IPS DF 6.9 (cell line): ENCODE data around the gene CEMIP2.

Experiments
- DNase-seq: peaks from one replicate; pipeline ENCODE4 v3.0.0-alpha.2; 2013; ENCODE audit warnings: low read depth, low spot score
- H3K27ac ChIP-seq: one replicate; pipeline ENCODE4 v1.5.1; 2013; ENCODE audit warnings: low read length, control low read depth
- H3K27me3 ChIP-seq: 2 replicates; pipeline ENCODE4 v1.6.1; 2013; ENCODE audit warnings: mild to moderate bottlenecking, low read length; ENCODE audit not compliant: control insufficient read depth, insufficient read depth
- H3K36me3 ChIP-seq: 2 replicates; pipeline ENCODE4 v1.6.1; 2013; ENCODE audit warnings: low read length; ENCODE audit not compliant: control insufficient read depth, insufficient read depth
- H3K4me1 ChIP-seq: 2 replicates; pipeline ENCODE4 v1.6.1; 2013; ENCODE audit warnings: low read length; ENCODE audit not compliant: control insufficient read depth, insufficient read depth
- H3K4me3 ChIP-seq: 2 replicates; pipeline ENCODE4 v1.5.1; 2013; ENCODE audit warnings: mild to moderate bottlenecking, low read length
- H3K9me3 ChIP-seq: 2 replicates; pipeline ENCODE4 v1.6.1; 2013; ENCODE audit warnings: low read length, inconsistent platforms; ENCODE audit not compliant: control insufficient read depth, insufficient read depth
- WGBS: extraction: QIAGEN DNeasy Blood & Tissue Kit; methylation state at CpG from one replicate; pipeline ENCODE4 v1.1.7; 2013; ENCODE audit warnings: mixed read lengths, missing lambda C conversion rate; ENCODE audit not compliant: insufficient read length, insufficient coverage; 5-methylcytosine and 5-hydroxymethylcytosine counted together

The CEMIP2 gene

DNA sequence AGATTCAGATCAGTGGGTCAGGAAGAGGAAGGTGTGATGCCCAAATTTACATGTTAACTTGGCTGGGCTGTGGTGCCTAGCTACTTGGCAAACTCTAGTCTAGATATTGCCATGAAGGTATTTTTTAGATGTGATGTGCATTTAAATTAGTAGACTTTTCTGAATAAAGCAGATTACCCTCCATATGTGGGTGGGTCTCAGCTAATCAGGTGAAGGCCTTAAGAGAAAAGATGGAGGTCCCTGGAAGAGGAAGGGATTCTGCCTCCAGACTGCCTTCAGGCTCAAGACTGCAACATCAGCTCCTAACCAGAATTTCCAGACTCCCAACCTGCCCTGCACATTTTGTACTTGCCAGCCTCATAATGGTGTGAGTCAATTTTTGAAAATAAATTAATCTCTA, 115.8 kb downstream of the CEMIP2 start:
- no peak overlapping the region for H3K4me3 ChIP-seq
- no peaks in the 10 kb centered on the region for H3K27me3 ChIP-seq
- H3K27ac ChIP-seq = no peak overlapping the region
- no peaks in the 10 kb centered on the region for H3K9me3 ChIP-seq
- no peak for DNase-seq
- H3K36me3 ChIP-seq = no peaks in the 10 kb centered on the region; the same call in 1 of the 2 replicates
- H3K4me1 ChIP-seq = no peaks in the 10 kb centered on the region

DNA sequence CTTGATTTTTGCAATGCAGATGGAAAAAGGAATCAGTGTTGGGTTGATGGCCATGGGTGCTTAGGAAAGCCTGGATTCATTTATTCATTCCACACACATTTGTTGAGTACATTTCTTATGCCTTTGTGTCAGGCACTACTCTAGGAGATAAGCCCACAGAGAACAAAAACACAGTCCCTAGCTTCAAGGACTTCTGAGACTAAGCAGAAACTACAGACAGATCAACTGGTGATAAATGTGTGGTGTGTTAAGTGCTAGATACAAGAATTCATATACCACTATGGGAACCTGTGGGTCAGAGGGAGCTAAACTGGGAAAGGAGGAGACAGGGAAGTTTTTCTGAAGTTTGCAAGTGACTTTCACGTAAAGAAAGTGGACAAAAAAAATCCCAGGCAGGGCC, 119.9 kb downstream of the CEMIP2 start:
- Histone ChIP-seq H3K9me3 (no peaks in the 10 kb centered on the region), H3K27me3 (no peaks in the 10 kb centered on the region), H3K4me3 (no peak overlapping the region), H3K27ac (no peak overlapping the region), H3K36me3 (no peaks in the 10 kb centered on the region; the same call in 1 of the 2 replicates), H3K4me1 (no peaks in the 10 kb centered on the region)
- WGBS = no CpG with 5 or more reads among the region's 1 CpG
- no peak for DNase-seq

DNA sequence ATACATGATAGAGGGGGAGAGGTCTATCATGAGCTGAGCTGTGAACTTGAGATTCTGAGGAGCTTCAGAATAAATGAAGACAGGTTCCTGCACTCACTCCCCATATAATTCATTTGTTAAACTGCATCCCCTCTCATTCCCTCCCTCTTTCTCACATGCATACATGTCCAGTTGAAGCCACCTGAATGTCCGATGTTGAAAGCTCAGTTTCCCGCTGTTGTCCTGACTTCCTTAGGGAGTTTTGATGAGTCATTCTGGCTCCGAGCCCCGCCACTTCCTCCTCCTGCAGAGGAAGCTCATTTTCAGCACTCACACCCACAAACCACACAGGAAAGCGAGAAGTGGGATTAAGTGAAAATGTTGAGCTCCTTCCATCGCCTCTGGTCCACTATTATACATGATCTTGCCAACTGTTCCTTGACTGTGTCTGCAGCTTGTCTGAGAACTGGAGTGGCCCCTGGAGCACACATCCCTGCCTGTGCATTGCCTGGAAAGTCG, 121.2 kb downstream of the CEMIP2 start:
- WGBS = no CpG with 5 or more reads among the region's 7 CpGs
- H3K9me3 ChIP-seq = no peaks in the 10 kb centered on the region
- H3K27ac ChIP-seq = no peak overlapping the region
- H3K27me3 ChIP-seq = no peaks in the 10 kb centered on the region
- H3K4me1 ChIP-seq = no peaks in the 10 kb centered on the region
- H3K36me3 ChIP-seq = no peaks in the 10 kb centered on the region
- no peak overlapping the region for H3K4me3 ChIP-seq
- no peak for DNase-seq

DNA sequence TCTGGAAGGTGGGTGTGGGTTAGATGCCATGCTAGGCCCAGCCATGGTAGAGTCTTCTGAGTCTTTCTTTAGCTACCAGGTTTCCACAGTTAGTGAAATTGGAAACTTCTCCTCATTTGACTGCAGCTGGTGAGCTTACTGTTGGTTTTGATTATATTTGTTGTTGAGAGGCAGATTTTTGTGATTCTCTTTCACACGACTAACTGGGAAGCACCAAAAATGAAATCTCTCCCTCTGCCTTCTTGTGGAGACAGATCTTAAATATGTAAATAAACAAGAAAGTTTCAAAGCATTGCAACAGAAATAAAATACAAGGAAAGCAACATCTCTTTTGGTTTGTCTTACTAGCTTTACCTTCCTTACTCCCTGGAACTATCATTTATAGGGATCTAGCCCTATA, 122.2 kb downstream of the CEMIP2 start:
- no peak overlapping the region for H3K4me3 ChIP-seq
- DNase-seq = no peak
- no peaks in the 10 kb centered on the region for H3K4me1 ChIP-seq
- no CpG with 5 or more reads among the region's 1 CpG for WGBS
- no peak overlapping the region for H3K27ac ChIP-seq
- no peaks in the 10 kb centered on the region for H3K9me3 ChIP-seq
- H3K36me3 ChIP-seq = no peaks in the 10 kb centered on the region
- H3K27me3 ChIP-seq = no peaks in the 10 kb centered on the region

DNA sequence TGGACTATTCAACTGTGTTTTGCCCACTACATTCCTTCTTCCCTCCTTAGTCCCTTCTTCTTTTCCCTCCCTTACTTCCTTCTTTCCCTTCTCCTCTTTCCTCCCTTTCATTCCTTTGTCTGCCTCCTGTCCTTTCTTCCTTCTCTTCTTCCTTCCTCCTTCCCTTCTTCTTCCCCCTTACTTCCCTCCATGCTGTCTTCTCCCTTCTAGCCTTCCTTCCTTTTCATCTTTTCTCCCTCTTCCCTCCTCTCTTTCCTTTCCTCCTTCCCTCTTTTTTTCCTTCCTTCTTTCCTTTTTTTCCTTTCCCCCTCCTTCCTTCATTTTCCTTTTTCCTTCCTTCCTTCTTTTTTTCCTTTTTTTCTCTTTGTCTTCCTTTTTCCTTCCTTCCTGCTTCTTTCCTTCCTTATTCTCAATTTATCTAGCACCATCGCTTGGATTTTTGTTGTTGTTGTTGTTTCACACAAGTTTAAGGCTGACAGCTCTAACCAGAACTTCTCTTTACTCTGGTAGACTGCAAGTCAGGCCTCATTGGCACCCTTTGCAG, 123.4 kb downstream of the CEMIP2 start:
- DNase-seq = no peak
- Histone ChIP-seq H3K27me3 (no peaks in the 10 kb centered on the region), H3K9me3 (no peaks in the 10 kb centered on the region), H3K36me3 (no peaks in the 10 kb centered on the region), H3K27ac (no peak overlapping the region), H3K4me3 (no peak overlapping the region), H3K4me1 (no peaks in the 10 kb centered on the region)
- no CpG with 5 or more reads among the region's 1 CpG for WGBS

DNA sequence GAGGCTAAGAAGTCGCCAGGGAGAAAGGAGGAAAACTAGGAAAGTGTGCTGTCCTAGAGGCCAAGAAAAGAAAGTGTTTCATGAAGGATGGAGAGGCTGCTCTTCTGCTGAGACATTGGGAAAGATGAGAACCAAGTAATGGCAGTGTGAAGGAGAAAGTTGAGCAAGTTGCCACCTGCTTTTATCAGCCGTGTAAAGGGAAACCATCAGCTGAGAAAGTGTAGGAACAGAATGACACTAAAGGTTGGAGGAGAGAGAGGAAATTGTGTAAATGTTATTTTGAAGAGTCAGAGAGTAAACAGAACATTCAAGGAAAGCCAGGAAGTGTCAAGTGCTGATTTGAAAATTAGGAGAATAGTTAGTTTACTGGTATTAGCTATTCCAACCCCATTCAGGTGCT, 125.0 kb downstream of the CEMIP2 start:
- H3K9me3 ChIP-seq = no peaks in the 10 kb centered on the region
- no peak for DNase-seq
- H3K27me3 ChIP-seq = no peaks in the 10 kb centered on the region
- no CpG with 5 or more reads among the region's 2 CpGs for WGBS
- H3K27ac ChIP-seq = no peak overlapping the region
- H3K36me3 ChIP-seq = no peaks in the 10 kb centered on the region
- H3K4me3 ChIP-seq = no peak overlapping the region
- H3K4me1 ChIP-seq = peaks cover 2% of the 10 kb centered on the region; the same call in 1 of the 2 replicates

DNA sequence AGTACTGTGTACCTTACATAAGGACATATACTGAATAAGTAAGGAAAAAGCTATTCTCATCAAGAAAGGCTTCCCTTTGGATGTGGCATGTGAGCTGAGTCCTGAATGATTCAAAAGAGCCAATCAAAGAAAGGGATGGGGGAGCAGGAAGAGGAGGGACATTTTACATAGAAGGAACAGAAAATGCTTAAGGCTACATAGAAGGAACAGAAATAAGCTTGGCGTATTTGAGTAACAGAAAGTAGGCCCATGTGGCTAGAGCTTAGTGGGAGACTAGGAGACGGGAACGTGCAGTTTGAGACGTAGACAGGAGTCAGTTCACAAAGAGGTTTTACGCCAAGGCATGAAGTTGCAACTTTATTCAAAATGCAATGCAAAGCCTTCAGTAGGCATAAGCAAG, 126.3 kb downstream of the CEMIP2 start:
- no peaks in the 10 kb centered on the region for H3K9me3 ChIP-seq
- WGBS = no CpG with 5 or more reads among the region's 5 CpGs

DNA sequence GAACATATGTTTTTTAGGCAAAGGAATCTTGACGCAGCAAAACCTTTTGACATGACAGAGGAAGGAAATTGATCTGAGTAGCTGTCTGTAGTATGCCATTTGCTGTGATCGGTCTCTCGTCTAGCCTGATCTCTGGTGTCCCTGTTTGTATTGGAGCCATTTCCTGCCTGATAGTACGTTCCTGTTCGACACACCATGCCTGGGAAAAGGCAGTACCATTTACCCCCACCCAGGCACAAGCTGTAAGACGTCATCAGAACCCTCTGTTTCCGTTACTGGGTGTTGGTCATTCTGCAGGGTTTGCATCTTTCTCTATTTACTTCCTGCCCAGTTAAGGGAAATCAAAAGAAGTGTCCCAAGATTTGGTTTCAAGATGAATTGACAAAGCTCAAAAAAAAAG, 129.7 kb downstream of the CEMIP2 start:
- H3K4me3 ChIP-seq = no peak overlapping the region
- H3K9me3 ChIP-seq = no peaks in the 10 kb centered on the region
- WGBS = no CpG with 5 or more reads among the region's 7 CpGs
- no peak overlapping the region for H3K27ac ChIP-seq
- H3K27me3 ChIP-seq = no peaks in the 10 kb centered on the region
- DNase-seq = no peak
- no peaks in the 10 kb centered on the region for H3K36me3 ChIP-seq
- peaks cover 2% of the 10 kb centered on the region; the same call in 1 of the 2 replicates for H3K4me1 ChIP-seq

More for the DNA sequence above, 126.3 kb downstream of the CEMIP2 start:
- Histone ChIP-seq H3K27ac (no peak overlapping the region), H3K27me3 (no peaks in the 10 kb centered on the region), H3K36me3 (no peaks in the 10 kb centered on the region), H3K4me1 (peaks cover 2% of the 10 kb centered on the region; the same call in 1 of the 2 replicates), H3K4me3 (no peak overlapping the region)
- no peak for DNase-seq

DNA sequence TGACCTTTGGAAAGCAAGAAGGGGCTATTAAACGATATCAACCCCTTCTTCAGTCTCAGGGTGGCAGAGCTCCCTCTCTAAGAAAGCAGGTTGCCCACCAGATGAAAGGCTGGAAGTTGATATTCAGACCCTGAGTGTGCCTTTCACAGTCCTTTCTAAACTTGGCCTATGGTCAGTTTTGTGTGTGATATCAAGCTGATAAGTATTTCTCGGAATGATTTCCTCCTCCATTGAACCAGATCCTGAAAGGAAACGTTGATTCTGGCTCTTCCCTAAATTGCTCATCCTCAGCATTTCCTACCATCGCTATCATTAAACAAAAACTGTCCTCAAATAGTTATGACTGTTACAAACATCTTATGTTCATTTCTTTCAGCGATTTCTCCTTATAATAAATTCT, 130.4 kb downstream of the CEMIP2 start:
- DNase-seq = no peak
- 100% methylated on average over 1 of the region's 5 CpGs for WGBS
- no peak overlapping the region for H3K27ac ChIP-seq

DNA sequence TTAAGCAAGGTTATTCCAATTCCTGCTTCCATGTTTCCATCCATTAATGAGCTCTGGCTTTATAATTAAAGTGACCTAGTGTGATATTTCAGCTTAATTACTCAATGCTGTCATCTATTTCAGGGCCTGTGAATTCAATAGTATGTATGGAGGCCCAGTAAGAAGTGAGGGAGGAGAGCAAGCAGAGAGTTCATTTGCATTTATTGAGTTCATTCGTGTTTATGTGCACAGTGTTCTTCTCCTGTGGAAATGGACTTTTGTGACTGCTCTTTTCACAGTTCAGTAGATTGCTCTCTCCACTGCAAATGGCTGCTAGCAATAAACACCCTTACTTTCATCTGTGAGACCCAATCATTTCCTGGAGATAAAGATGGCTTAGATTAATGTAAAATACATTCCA, 130.9 kb downstream of the CEMIP2 start:
- Histone ChIP-seq H3K36me3 (no peaks in the 10 kb centered on the region), H3K9me3 (no peaks in the 10 kb centered on the region), H3K27ac (no peak overlapping the region), H3K4me3 (no peak overlapping the region), H3K27me3 (no peaks in the 10 kb centered on the region), H3K4me1 (peaks cover 2% of the 10 kb centered on the region; the same call in 1 of the 2 replicates)
- DNase-seq = no peak
- WGBS = no CpG with 5 or more reads among the region's 1 CpG

More for the DNA sequence above, 130.4 kb downstream of the CEMIP2 start:
- H3K36me3 ChIP-seq = no peaks in the 10 kb centered on the region
- no peaks in the 10 kb centered on the region for H3K9me3 ChIP-seq
- H3K4me1 ChIP-seq = peaks cover 2% of the 10 kb centered on the region; the same call in 1 of the 2 replicates
- H3K27me3 ChIP-seq = no peaks in the 10 kb centered on the region
- no peak overlapping the region for H3K4me3 ChIP-seq

DNA sequence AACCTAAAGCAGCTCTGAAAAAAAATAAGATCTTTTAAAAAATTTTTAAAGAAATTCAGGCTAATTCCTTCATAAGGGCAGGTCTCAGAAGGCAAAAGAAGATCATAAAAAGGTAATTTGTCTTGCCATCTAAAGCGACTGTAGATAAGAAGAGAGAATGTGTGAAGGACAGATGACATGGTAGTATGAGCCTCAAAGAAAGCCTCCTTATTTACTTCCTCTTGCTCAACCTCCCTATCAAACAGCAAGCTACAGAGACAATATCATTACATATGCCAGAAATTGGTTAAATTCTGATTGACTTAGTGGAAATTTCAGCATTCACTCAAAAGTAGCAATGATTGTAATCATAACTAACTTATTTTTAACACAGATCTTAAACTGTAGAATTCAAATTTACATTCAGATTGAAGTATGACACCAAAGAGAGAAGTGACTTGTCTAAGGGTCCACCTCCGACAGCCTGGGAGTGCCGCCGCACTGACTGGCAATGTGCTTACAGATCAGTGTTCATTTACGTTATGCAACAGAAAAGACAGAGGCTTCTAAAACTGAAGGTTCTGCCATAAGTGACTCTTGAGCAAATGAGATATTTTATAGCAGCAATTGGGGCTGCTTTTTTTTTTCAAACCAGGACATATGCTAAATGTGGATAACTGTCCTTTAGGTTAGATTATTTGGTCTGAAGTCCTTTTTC, 132.0 kb downstream of the CEMIP2 start:
- no CpG with 5 or more reads among the region's 5 CpGs for WGBS
- Histone ChIP-seq H3K9me3 (no peaks in the 10 kb centered on the region), H3K27me3 (no peaks in the 10 kb centered on the region), H3K27ac (no peak overlapping the region), H3K4me3 (no peak overlapping the region), H3K36me3 (no peaks in the 10 kb centered on the region), H3K4me1 (peaks cover 2% of the 10 kb centered on the region; the same call in 1 of the 2 replicates)
- DNase-seq = no peak
